NCI-H510A (cell line): ENCODE measurements around the gene EGR4.

Source experiments
- DNase-seq: peaks from one replicate; lab custom pipeline; 2025; lab: John Stamatoyannopoulos, UW

EGR4 gene

DNA sequence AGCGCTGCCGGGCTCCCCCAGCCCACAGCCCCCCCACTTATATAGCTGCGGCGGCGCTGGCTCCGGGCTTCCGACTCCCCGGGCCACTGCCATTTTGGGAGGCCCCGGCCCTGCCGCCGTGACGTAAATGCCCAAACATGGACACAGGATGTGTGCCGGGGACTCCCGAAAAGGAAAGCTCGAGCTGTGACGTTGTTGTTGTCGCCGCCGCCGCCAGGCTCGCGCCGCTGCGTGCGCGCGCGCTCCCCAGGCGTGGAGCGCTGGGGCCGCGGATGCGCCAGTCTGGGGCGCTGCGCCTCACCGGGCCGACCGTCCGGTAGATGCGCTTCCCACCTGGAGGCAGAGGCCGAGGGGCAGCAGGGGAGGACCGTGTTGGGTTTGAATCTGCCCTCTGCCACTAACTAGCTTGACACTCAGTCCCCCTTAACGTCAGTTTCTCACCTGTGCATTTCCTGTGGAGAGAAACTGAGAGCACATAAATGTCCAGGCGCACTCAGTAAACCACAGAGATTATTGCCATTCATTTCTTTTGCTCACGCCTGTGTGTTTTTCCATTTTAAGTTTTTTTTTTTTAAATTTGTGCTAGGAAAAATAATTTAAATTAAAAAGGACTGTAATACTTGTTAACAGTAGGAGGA lies at the start of gene EGR4:
Gene EGR4 (minus strand): TSS at position 15 of the 638 bp plus-strand sequence. CDS start 231 bp downstream, outside the sequence.
- DNase-seq: peak; percentile 89

DNA sequence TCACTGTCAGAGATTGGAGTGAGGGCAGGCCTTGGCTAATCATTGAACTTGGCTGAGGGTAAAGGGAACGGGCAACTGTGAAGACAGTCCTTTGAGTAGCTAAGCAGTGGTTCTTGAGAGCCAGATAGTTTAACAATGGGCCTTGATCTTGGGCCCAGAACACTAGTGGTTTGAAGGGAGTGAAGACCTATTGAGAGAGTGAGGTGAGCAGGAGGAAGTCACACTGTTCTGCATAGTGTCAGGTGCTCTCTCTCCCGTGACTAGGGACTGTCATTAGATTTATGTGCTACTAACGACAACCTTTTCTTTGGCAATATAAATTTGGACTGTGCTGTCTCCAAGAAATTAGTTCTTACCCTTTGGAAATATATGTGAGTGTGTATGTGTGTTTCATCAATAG lies 47.7 kb upstream of the EGR4 start:
- DNase-seq: no peak

DNA sequence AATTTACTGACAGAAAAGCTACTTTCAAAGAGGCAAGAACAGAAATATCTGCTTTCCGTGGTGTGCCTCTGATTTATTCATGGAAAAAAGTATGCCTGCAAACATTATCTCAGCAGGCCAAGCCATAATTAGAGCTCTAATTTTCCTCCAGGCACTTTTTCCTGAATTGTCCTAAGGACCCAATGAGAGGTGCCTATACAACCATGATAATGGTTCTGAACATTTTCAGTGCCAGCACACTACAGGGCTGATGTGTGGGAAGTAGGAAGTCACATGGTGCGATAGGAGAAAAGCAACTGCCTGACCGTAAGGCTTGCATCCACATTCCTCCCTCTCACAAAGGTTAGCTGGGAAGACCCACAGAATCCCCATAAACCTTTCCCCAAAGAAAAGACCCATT lies 45.9 kb upstream of the EGR4 start:
- DNase-seq: no peak

DNA sequence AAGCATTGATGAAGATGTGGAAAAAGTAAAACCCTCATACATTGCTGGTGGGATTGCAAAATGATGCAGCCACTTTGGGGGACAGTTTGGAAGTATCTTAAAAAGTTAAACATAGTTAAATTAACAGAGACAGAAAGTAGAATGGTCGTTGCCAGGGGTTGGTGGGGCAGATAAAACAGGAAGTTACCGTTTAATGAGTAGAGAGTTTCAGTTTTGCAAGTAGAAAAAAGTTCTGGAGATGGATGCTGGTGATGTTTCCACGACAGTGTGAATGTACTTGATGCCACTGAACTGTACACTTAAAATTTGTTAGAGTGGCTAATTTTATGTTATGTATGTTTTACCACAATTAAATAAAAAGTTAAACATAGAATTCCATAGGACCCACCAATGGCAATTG lies 44.5 kb upstream of the EGR4 start:
- no peak for DNase-seq

- DNase-seq: no peak
Observed at GRCh38 chr2:73334620-73335019, 41.3 kb upstream of the EGR4 start.

- DNase-seq: no peak
Observed at GRCh38 chr2:73334045-73334444, 40.7 kb upstream of the EGR4 start.

GRCh38 chr2:73333564-73333963 lies 40.2 kb upstream of the EGR4 start:
- DNase-seq: peak; percentile 40

DNA sequence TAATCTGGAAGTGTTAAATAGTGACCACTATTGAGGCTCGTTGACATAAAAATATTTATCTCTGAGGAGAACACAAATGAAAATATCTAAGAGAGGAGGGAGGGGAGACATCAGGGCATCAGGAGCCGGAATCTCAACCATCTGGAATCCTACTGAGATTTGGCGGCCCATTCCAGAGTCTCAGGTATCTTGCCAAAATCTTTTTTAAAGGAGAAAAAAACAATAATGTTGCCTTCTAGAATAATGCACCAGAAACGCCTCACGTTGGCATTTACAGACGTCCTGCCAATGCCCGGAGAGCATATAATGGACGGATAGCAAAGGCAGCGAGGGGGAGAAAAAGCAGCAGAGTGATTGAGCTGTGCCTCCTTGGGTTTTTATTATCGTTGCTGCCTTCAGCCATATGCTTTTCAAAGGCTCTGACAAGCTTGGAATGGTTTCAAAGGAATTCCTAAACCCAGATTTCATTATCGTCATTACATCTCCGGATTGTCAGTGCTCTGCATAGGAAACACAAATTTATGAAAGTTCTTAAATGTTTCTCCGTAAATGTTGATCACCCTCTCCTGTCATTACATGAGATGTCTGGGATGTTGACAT lies 30.9 kb upstream of the EGR4 start:
- no peak for DNase-seq

- no peak for DNase-seq
Observed at GRCh38 chr2:73323551-73323950, 30.2 kb upstream of the EGR4 start.

DNA sequence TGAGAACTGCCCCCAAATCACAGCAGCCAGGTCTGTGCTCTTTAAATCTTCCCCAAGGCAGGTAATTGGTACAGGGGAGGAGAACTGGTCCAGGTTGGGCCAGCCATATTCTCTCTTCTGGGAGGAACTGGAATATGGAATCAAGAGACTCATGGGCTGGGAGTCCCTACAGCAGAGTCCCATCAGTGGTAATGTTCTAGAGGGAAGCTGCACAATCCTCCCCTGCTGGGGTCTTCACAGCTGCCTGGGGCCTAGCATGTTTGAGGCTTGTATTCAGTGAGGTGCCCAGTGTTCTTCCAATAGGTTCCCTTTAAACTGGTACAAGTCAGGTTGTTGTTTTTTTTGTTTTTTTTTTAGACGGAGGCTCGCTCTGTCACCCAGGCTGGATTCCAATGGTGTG lies 21.1 kb upstream of the EGR4 start:
- DNase-seq: no peak

- no peak for DNase-seq
Observed at GRCh38 chr2:73307720-73308119, 14.4 kb upstream of the EGR4 start.

DNA sequence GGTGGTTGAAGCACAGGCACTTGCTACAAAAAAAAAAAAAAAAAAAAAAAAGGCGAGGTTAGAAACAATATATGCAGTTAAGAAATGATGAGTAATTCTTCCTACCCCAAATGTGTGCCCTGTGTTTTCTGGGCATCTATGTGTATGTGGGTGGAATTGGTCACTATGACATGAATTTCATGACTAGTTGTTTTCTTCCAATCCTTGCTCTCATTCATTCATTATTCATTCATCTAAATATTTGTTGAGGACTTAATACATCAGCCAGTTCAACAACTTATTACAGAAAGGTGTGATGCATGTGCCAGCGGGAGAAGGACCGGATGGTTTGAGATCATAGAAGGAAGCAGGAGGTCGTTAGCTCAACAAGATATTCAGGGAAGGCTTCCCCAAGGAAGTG lies 8.3 kb upstream of the EGR4 start:
- no peak for DNase-seq

GRCh38 chr2:73300926-73301325 lies 7.6 kb upstream of the EGR4 start:
- no peak for DNase-seq

GRCh38 chr2:73297586-73297985 lies 4.2 kb upstream of the EGR4 start:
- no peak for DNase-seq

DNA sequence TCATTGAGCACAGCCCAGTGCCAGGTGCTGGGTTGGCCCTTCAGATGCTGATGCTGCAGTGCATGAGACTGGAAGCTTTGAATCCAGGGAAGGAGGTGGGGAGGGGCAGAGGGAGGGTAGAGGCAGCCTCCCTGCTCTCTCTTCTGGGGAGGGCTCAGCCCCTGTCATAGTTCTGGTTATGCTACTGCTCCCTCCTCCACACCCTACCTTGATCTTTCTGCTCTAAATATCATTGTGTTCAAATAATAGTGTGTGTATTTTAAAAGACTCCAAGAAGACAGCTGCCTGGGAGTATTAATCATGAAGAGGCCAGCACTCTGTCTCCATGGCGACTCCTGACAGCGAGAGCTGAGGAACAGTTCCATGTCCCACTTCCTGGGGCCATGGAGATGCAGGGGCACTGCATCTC lies 3.8 kb upstream of the EGR4 start:
- DNase-seq: peak; percentile 6

- DNase-seq: no peak
Observed at GRCh38 chr2:73295751-73296400, 2.5 kb upstream of the EGR4 start.

GRCh38 chr2:73294239-73294638 lies 891 bp upstream of the EGR4 start:
- no peak for DNase-seq

- DNase-seq: no peak
Observed at GRCh38 chr2:73292906-73293533, 328 bp downstream of the EGR4 start.

DNA sequence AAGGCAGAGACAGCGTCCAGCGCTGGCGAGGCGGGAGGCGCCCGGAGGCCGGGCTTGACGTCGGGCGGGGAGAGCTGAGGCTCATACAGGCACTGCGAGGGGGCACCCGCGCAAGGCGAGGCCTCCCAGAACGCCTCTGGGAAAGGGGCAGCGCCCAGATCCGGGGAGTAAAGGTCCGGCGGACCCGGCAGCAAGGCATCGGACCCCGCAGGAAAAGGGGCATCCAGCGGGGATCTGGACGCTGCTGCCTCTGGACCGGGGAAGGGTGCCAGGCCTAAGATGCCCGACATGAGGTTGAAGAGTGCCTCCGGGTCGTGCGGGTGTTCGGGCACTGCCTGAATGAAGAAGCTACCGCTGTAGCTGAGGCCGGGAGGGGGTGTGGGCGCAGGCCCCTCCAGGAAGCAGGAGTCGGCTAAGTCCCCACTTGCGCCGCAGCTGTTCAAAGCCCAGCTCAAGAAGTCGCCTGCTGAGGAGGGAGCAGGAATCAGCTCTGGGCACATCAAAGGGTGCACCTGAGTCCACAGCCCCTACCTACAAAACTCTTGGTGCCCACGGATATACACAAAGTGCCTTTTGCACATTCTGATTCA lies 937 bp downstream of the EGR4 start:
- DNase-seq: no peak

GRCh38 chr2:73291461-73292315 lies 1.7 kb downstream of the EGR4 start:
- DNase-seq: peak; percentile 28

GRCh38 chr2:73291093-73291460 lies 2.3 kb downstream of the EGR4 start:
- no peak for DNase-seq
